H1 (cell line): ENCODE data around the gene C1orf115.
"Not testable (repeated sequence)": the region's sequence is repeated elsewhere in the genome, so short reads cannot be mapped to it uniquely, and the experiment has no call there.

Experiments used
- EZH2 ChIP-seq: fragments of 200-600 bp; sonication (generic); IDR thresholded peaks from 2 replicates; pipeline ENCODE4 v1.7.1; 2012; ENCODE audit warnings: low read depth, mild to moderate bottlenecking, moderate library complexity, low read length, inconsistent platforms; ENCODE audit not compliant: severe bottlenecking
- POLR2A ChIP-seq, 2 experiments: IDR thresholded peaks; 1 replicate in 1 of 2; 2 replicates in 1 of 2; pipeline ENCODE4 v1.6.1; 2011; ENCODE audit warnings: low read depth in 2 of 2, low read length in 2 of 2, mild to moderate bottlenecking in 2 of 2; ENCODE audit errors: control extremely low read depth in 1 of 2

DNA sequence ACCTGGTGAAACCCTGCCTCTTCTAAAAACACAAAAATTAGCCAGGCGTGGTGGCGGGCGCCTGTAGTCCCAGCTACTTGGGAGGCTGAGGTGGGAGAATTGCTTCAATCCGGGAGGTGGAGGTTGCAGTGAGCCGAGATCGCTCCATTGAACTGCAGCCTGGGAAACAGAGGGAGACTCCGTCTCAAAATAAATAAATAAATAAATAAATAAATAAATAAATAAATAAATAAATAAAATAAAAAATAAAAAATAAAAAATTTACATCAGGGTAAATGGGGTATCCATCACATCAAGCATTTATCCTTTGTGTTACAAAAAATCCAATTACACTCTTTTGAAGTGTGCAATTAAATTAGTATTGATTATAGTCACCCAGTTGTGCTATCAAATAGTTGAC lies 46.1 kb downstream of the C1orf115 start:
- not testable (repeated sequence) for TF ChIP-seq POLR2A (IDR thresholded peaks at IDR 0.05; ENCODE audit: control extremely low read depth in 1 of 2, low read depth in 2 of 2, low read length in 2 of 2); EZH2
